Hematopoietic multipotent progenitor cell treated with erythropoietin and hydrocortisone succinate and interleukin-3 and kit ligand, for 8 days (in vitro differentiated cells): ENCODE results near the gene NDUFB11.

ENCODE experiments used
- DNase-seq: peaks from one replicate; pipeline ENCODE4 v3.0.0-alpha.2; 2015

The NDUFB11 gene

DNA sequence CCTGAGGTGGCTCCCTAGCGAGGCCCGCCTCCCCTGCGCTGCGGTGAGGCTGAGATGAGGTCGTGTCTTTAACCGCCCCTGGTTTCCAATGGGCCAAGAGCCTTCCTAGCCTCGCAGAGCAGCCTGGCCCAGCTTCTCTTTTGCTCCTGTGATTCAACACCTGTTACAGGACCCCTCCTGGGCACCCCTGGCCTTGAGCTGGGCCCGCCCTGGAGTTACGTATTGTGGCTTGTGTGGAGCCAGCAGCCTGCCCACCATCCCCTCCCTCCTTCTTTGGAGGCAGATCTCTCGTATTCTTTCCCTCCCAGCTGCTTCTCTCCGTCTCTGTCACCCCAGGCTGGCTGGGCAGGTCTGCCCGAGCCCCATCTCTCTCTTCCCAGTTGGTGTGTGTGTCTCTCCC, 29.9 kb upstream of the NDUFB11 start:
- no peak for DNase-seq

- DNase-seq, result no peak
Measured at GRCh38 chrX:47172971-47173792, 28.7 kb upstream of the NDUFB11 start.

DNA sequence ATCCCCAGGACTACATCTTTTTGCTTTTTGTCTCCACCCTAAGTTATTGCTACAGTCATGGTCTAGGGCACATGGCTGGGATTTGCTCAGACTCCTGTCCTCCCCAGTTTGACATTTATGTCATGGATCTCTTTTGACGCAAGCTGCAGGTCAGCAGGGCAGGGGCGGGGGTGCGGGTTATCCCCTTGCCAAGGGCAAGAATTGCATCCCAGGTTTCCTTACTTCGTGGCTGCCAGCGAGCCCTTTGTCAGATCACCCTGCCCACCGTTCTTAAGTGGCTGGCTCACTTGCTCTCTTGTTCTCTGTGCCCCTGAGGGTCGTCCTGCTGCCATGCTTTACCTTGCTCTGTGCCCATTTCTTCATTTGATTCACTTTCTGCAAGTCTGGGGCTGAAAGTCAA, 28.0 kb upstream of the NDUFB11 start:
- no peak for DNase-seq

DNA sequence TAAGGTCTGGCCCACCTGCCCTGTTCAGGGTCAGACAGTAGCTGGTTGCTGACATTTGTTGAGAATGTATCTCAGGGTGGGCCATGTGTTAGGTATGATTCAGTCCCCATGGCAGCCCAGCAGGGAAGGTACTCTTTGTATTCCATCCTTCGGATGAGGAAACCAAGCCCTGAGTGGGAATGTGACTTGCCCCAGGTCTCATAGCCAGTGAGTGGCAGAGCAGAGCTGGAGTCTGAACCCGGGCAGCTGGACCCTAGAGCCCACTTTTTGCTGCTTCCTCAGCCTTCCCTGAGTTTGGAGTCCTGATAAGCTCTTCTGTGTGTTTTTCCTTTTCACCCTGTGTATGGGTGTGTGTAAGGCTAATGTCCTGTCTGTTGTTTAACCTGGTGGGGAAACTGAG, 27.5 kb upstream of the NDUFB11 start:
- DNase-seq, result no peak

- DNase-seq, result no peak
Measured at GRCh38 chrX:47170861-47171692, 26.6 kb upstream of the NDUFB11 start.

DNA sequence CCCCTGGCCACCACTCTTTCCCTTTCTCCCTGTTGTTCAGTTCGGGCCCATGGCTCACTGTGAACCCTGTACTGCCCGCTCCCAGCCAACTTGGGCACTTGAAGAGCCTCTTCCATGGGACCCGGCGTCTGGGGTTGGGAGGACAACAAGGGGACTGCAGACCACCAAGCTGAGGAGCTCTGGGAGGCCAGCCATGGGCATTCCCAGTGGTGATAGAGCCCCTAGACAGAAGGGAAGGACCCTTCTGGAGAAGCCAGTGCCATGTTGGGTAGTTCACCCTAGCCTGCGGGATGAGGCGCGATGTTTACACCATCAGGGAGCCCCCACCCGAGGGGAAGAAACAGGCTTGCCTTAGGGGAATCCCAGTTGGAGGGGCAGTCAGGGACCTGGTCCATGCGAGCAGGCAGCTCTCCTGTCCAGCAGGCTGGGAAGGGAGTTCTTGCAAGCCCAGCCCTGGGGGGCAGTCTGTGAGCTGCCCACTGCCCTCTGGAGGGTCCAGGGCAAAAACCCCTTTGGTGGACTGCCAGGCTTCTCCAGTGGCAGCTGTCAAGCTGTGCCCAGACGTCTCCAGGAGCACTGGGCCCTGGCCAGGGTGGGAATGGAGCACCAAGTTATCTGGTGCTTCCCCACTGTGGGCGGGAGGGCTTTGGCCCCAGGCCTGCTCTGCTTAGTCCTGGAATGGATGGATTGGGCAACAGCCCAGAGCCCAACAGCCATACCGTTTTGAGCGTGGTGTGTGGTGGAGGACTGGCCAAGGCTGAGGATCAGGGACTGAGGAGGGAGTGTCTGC, 25.4 kb upstream of the NDUFB11 start:
- no peak for DNase-seq

DNA sequence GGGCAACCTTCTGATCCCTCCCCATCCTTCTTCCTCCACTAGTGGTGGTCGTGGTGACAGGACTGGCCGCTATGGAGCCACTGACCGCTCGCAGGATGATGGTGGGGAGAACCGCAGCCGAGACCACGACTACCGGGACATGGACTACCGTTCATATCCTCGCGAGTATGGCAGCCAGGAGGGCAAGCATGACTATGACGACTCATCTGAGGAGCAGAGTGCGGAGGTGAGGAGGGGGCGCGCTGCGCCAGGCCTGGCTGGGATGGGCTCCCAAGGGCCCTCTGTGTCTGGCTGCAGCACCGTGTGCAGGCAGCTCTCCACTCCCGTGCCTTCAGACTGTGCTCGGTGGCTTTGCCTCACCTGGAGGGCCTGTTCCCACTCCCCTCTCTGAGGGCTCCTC, 24.8 kb upstream of the NDUFB11 start:
- no peak for DNase-seq

GRCh38 chrX:47168495-47169073, 24.1 kb upstream of the NDUFB11 start:
- no peak for DNase-seq

DNA sequence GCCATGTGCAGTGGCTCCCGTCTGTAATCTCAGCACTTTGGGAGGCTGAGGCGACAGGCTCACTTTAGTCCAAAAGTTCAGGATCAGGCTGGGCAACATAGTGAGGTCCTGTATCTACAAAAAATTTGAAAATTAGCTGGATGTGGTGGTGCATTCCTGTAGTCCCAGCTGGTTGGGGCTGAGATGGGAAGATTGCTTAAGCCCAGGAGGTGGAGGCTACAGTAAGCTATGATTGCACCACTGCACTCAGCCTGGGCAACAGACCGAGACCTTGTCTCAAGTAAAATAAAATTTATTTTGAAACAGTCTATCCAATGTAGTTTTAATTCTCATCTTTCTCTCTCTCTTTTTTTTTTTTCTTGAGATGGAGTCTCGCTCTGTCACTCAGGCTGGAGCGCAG, 21.6 kb upstream of the NDUFB11 start:
- DNase-seq, result no peak

- no peak for DNase-seq
Measured at GRCh38 chrX:47164420-47164819, 19.9 kb upstream of the NDUFB11 start.

- DNase-seq, result no peak
Measured at GRCh38 chrX:47162927-47163583, 18.6 kb upstream of the NDUFB11 start.

DNA sequence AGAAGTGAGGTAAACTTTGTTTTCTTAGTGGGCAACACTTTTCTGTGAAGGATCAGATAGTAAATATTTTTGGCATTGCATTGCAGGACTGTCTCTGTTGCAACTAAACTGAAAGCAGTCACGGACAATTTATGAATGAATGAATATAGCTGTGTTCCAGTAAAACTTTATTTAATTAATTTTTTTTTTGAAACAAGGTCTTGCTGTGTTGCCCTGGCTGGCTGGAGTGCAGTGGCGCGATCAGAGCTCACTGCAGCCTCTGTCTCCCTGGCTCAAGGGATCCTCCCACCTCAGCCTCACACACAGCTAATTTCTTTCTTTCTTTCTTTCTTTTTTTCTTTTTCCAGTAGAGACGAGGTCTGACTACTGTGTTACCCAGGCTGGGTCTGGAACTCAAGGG, 16.3 kb upstream of the NDUFB11 start:
- no peak for DNase-seq

DNA sequence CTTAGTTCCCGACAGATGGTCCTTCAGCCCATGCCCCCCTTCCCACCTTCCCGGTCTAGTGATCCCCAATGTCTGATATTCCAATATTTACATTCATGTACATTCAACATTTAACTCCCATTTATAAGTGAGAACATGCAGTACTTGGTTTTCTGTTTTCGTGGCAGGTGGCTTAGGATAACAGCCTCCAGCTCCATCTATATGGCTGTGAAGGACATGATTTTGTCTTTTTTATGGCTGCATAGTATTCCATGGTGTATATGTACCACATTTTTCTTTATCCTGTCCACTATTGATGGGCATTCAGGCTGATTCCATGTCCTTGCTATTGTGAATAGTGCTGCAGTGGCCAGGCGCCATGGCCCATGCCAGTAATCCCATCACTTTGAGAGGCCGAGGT, 14.3 kb upstream of the NDUFB11 start:
- no peak for DNase-seq

- no peak for DNase-seq
Measured at GRCh38 chrX:47158131-47158530, 13.6 kb upstream of the NDUFB11 start.

GRCh38 chrX:47156611-47157520, 12.4 kb upstream of the NDUFB11 start:
- DNase-seq, result no peak

- no peak for DNase-seq
Measured at GRCh38 chrX:47151435-47151834, 6.9 kb upstream of the NDUFB11 start.

GRCh38 chrX:47148946-47149345, 4.4 kb upstream of the NDUFB11 start:
- no peak for DNase-seq

DNA sequence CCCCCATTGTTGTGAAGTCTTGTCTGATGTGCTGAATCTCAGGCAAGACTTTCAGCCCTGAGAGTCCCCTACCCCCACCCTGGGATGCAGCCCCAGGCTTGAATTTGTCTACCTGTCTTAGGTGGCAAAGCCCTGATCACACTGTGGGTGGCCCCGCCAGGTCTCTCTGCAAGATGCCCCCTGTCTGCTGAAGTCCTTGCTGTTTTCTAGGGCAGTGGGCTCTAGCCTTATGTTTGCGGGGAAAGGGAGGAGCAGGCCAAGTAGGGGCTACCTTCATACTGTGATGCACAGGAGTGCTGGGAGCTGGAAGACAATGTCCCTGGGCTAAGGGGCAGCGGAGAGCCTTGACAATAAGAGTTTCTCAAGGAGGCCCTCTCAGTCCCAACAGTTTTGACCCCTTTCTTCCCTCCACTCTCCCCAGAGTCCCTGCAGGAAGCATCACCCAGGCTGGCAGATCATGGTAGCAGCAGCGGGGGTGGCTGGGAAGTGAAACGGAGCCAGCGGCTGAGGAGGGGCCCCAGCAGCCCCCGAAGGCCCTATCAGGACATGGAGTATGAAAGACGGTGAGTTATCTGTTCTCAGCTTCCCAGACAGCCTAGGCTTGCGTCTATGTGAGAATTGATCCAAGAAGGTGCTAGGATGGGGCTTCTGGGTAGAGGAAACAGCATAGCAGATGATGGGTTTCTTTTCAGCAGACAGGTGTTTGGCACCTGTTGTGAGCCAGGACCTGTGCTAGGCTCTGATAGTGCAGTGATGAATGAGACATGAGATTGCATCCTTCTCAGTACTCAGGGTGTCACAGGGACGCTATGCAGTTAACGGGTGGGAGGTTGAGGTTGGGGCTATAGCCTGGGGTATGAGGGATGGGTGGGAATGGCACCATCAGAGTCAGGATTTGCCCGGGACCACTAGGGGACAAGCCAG, 2.7 kb upstream of the NDUFB11 start:
- no peak for DNase-seq

DNA sequence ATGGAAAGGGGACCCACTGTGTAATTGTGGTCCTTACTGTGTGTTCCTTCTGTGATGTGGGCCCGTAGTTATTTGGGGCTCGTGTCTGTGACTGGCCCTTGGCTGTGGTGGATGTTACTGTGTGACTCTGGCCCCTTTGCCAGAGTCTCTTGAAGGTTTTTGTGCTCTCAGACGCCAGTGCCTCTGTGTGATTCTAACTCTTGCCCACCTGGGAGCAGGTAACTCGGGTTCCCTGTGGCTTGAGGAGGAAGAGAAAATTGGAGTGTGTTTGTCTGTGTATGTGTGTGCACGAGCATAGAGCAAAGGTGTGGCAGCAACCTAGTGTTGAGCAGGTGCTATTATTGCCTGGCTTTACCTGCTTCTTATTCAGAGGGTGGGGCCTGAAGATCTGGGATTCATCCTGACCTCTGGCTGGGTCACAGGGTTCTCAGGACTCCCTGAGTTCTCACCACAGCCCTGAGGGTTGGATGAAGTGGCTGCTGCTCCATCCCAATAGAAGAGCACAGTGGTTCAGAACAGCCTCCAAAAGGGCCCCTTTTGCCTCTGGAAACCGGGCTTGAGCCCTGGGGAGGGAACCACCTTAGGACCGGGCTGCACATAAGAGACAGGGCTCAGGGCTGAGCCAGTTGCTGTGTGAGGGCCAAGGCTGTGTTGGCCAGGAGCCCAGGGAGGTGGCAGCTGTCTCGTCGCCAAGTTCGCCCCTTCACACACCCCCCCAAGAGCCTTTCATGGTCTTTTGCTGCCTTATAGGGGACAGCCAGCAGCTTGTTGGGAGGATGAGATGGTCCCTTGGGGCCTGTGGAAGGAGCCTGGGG, 1.8 kb upstream of the NDUFB11 start:
- DNase-seq, result peak; percentile 21
